Stimulated activated CD8-positive, alpha-beta memory T cell treated with anti-CD3 and anti-CD28 coated beads, Interleukin-4, amount 100 ng/mL, for 48 hours (primary cell): Measurements from ENCODE around the gene CCDC51.
A peak's percentile ranks its signal among the peaks of the same experiment; 100 is the strongest.

Experiments used
- DNase-seq: peaks from one replicate; pipeline ENCODE4 v3.0.0-alpha.2; 2020

CCDC51 gene

DNA sequence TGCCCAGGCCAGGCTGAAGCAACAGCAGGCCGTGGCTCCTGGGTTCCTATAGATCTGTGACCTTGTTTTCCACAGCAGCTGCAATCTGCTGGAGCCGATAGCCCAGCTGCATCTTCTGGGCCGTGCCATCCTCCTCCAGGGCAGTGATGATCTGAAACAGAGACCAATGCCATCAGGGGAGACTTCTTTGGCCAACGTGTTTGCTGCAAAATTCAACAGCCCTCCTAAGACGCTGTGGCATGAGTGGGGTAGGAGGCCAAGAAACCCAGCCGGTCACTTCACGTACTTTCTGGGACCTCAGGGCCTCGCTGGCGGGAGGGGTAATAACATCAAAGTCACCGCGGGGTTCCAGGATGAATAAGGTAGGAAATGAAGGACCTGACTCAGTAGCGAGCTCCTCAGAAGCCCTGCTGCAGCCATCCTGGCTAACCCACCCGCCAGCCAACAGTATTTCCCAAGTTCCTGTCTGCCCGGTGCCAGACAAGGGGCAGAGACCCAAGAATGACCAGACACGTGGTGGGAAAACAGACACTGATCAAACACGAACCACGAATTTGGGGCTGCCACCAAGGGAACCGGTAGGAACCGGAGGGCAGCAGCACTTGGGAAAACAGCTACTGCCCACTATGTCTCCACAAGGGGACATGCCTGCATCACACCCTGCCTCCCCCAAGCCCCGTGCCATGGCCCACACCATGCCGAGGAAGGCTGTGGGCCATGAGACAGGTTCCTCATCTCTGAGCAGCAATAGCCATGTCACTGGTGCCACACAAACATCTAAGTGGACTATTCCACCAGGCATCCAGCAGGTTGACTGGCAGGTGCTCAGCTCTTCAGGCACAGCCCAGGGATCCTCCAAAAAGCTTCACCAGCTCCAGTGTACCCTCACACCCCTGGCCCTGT is 35.2 kb downstream of the CCDC51 start:
- peak; percentile 8 for DNase-seq

DNA sequence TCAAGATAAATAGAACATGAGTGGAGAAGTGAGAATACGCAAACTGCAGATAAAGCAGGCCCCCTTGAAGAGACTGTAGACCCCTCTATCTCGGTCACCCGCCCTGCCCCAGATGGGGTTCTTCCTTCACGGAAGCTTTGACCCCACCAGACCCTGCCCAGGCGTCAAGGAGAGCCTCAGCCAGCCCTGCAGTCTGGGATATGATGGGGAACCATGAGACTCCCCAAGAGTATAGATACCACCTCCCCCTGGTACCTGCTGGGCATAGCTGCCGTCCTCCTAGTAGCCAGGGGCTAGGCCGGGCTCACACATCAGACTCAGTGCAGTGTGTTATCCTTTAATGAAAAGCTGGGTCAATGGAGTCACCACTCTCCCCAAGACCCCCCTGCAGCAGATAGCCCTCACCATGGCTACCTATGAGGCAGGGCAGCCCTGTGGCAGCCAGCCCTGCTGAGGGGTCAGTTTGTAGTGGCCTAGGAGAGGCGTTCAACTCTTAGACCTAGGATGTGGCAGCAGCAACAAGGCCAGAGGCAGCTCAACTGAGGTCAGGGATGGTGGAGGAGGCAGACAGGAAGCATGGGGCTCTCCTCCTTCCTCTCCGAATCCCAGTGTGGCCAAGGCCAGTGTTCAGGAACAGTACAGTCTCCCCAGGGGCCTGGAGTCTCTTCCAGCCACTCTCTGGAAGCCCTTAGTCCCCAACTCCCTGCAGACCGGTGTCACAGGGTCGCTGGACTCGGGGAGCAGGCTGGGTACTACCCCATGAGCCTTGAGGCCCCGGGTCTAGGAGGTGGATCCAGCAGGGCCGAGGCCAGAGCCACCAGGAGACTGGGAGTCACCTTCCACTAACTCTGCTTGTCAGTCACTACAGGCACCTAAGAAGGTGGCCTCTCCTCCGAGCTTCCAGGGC is 36.1 kb downstream of the CCDC51 start:
- peak; percentile 18 for DNase-seq

DNA sequence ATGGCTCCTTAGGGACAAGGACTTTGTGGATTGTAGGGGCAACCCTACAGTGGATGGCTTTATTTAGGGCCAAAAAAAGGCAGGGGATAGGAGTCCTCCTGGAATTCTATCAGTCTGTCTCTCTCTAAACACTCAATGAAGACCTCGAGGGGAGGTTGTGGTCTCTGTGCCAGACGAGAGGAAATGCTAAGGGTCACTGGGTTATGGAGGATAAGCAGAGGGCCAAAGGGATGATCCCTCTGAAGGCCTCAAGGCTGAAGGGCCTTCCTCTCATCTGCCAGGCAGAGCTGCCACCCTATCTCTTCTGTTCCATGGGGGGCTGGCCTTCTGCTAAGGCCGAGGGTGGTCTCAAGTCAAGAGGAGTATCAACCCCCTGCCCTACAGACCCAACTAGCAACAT is 37.0 kb downstream of the CCDC51 start:
- DNase-seq = peak; percentile 10

DNA sequence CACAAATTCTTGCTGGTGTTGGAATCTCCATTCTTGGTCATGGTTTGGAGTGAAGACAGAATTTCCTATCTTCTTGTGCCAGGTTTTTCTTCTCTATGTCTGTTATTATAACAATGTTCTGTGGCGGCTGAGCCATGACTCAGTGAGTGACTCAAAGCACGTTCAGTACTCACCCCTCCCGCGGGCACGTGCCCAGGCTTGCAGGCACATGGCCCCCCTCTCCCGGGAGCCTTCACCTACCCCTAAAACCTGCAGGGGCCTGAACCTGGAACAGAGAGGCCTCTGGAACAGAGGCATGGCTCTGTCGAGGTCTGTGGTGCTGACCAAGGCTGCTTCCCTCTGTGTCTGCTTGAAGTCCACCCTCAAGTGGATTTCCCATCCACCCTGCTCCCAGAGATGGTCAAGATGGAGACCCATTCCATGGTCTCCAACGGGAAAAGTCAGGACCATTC is 37.6 kb downstream of the CCDC51 start:
- DNase-seq = peak; percentile 19

DNA sequence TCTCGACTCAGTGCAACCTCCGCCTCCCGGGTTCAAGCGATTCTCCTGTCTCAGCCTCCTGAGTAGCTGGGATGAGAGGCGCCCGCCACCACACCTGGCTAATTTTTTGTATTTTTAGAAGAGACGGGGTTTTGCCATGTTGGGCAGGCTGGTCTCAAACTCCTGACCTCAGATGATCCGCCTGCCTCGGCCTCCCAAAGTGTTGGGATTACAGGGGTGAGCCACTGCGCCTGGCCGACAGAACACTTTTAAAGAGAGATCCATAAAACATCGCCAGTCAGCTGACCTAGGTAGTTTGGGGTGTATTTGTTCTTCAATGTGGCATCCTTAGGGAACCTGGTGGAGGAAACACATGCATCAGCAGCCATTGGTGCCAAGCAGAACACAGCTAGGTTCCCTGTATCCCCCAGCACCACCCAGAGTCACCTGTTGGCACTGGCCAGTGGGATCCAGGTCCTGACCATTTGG is 38.5 kb downstream of the CCDC51 start:
- peak; percentile 23 for DNase-seq

DNA sequence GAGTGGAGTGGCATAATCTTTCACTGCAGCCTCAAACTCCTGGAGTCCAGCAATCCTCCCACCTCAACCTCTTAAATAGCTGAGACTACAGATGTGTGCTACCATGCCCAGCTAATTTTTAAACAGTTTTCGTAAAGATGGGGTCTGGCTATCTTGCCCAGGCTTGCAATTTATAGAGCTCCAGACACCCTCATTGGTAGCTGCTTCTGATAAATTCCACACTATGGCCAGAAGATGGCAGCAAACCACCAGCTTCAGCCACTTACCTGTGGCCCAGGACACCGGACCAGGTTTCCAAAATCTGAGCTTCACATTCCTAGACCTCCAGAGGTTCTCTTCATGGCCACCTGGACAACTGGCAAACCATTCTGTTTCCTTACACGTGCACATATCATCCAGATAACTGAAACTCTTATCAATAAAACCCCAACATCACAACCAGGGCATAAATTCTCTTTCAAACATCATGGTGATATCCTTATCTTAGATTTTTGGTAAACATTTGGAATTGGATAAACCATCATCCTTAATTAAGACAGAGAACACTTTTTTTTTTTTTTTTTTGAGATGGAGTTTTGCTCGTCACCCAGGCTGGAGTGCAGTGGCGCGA is 39.0 kb downstream of the CCDC51 start:
- peak; percentile 66 for DNase-seq

DNA sequence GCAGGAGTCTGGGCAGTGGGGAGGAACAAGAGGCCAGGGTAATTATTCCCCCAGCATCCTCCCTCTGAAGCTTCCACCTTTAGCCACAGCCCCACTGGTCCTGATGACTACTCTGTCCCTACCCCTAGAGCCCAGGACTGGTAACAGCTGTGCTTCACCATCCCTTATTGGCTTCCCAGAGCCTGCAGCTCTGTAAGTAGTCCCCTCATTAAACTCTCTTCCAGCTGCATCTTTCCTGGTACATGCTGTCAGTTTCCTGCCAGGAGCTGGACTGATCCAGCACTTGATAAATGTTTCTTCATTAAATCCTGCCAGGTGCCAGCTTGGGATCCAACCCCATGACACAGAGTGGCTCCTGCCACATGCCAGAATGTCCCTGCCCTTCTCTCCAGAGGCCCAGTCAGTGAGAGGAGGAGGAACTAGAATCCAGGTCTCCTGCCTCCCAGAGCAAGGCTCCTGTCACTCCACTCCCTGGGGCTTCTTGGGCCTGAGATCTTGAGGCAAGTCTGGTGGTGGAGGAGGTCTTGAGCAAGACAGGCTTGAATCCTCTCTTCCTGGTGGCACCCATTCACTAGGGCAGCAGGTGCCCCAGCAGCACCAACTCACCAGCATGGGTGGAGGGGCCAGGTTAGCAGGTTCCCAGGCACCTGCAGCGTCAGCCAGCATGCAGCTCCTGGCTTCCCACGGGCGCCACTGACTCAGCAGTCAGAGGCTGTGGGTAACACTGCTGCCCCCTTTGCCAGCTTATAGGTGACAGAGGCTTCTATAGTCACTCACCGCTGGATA is 40.3 kb downstream of the CCDC51 start:
- DNase-seq = no peak

DNA sequence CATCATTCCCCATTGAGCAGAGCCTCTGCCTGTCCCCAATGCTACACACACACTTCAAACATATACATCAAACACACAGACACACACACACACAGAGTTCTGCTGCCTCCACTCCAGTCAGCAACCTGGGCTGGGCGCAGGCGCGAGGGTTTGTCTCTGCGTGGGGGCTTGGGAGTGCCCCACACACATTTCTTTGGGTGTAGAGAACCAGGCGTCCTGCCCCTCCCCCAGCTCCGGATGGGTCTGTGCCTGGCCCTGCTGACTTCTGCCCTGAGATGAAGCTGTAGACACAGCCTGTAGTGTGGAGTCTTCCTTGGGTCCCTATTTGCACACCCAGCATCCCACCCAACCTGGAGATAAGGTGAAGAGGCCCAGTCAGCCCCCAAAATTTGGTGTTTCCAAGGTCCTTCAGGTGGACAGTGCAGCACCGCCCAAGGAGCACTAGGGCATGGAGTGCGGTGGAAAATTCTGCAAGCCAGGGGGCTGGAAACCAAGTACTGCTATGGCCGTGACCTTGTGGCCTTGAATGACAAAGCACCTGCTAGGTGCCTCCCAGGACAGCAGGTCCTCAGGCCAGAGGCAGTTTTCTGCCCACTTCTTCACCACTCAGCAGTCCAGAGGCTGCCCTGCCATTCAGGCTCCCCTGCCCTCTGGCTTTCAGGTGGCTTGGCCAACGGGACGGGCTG is 41.1 kb downstream of the CCDC51 start:
- DNase-seq = no peak

DNA sequence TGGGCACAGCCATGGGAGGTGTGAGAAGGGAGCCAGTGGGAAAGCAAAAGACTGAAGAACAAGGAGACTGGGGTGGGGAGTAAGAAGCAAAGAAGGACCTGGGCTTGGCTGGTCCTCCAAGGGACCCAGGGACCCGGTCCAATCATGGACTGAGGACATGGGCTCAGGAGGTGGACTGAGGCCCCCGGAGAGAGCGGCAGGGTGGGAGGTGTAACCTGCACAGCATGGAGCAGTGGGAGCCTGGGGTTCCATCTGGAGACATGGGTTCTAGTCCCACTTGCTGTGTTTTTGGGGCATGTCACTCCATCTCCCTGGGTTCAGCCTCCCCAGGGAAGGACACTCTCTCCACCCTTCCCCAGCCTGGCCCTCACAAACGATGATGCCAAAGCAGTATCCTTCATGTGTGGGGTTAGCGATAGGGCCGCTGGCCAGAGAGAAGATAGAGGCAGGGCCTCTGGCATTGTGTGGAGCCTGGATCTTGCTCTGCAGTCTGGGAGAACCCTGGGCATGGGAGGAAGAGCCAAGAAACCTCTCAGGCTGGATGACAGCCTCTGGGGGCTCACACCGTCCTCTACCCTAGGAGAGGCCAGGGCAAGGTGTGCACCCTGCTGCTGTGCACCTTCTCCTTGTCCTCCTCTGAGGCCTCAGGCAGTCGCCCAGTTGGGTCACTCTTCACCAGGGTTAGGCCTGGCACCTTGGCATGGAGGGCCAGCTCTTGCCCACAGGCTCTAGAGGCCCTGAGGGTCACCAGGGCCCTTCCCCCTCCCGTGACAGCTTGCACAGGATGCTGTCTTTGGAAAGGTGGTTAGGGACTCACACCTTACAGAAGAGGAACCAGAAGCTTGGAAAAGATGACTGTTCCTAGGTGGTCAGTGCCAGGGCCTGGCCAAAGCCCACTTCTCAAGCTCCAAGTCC is 41.9 kb downstream of the CCDC51 start:
- no peak for DNase-seq

DNA sequence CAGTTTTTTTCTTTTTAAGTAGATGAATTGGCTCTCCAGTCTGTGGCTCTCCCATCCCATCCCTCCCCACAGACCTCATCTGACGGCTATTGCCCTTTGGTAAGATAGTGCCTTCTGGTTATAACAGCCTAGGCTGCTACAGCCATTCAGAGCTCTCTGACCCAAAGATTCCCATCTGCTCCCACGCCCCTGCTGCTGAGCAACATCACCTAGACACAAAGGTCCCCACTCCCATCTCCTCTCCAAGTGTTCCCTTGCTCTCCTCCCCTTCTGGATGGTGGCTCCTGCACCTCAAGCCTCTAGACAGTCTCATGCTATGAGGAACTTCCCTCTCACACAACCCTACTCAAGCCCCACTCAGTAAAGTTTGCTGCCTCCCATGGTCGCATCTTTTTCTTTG is 44.2 kb downstream of the CCDC51 start:
- no peak for DNase-seq

DNA sequence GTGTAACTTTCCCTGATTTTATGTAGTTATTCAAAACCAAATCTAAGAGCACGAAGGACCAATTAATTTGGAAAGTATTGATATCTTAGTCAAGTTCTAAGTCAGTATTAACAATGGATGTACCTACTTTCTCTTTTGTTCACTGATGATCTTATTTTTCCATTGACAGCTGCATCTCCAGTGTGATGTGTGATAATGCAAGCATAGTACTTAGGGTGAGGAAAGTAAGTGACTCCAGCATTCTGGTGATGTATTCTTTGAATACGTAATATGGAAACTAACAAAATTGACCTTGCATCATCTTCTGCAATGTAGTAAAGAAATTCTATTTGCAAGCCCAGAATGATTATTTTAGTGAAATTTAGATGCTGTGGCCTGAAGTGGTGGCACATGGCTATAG is 45.5 kb downstream of the CCDC51 start:
- no peak for DNase-seq

DNA sequence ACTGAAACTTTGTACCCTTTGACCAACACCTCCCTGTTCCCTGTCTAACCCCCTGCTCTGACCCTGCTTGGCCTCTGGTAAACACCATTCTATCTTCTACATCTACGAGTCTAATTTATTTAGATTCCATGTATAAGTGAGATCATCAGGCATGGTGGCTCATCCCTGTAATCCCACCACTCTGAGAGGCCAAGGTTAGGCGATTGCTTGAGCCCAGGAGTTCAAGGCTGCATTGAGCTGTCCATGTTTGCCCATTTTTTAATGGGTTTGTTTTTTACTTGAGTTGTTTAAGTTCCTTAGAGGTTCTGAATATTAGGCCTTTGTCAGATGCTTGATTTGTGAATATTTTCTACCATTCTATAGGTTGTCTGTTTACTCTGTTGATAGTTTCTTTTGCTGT is 51.0 kb downstream of the CCDC51 start:
- DNase-seq = no peak

DNA sequence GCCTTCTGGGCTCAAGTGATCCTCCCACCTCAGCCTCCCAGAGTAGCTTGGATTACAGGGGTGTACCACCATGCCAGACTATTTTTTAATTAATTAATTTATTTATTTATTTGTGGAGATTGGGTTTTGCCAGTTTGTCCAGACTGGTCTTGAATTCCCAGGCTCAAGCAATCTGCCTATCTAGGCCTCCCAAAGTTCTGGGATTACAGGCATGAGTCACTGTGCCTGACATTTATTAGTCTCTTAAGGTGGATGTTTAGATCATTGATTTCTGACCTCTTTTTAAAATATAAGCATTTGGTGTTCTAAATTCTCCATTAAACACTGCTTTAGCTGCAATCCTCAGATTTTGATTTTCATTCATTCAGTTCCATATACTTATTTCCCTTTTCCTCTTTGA is 52.3 kb downstream of the CCDC51 start:
- DNase-seq = no peak
